ENCODE results near the gene PLCD1. TPM values are rescaled to one million over a fixed set of nuclear protein-coding genes. Genes with fewer than 3 reads are reported as not detected.
"Not testable (repeated sequence)": the region's sequence is repeated elsewhere in the genome, so short reads cannot be mapped to it uniquely, and the experiment has no call there.

PLCD1 gene
- total RNA-seq, 1 donor, result 23.2 TPM

DNA sequence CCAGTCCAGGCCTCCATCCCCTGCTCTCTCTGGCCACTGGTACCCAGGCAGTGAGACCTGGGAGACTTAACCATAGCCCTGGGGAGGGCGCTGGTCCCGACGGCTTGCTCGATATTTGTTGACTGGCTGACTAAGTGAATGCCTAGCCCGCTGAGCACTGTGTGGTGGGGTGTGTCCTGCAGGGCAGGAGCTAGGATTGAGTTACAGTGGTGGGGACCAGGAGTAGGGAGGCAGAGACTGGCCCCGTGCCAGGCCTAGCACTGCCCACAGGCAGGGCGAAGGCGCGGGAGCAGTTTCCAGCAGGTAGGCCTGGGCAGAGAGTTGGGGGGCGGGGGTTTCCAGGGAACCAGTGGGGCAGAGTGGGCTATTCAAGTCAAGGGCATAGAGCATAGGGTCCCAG is 38.9 kb downstream of the PLCD1 start, which contains the start of gene VILL:
Gene VILL, plus strand, starts transcription at position 260 of the 400 bp plus-strand sequence. CDS start 2,887 bp downstream, outside the sequence.
- H3K4me2 ChIP-seq (ENCODE audit: insufficient read depth, low read length), result no peak within 1 kb of the TSS
- H3K9me3 ChIP-seq (ENCODE audit: low read depth, low read length), result no peaks in the 10 kb centered on the region
- H3K27ac ChIP-seq (ENCODE audit: low read depth, low read length), result no peak within 1 kb of the TSS
- no peak within 1 kb of the TSS for H3K4me3 ChIP-seq (ENCODE audit: insufficient read depth, low read length)
- peak; percentile 48 for DNase-seq (ENCODE audit: insufficient read length, low spot score, missing footprints)
- H2AFZ ChIP-seq (ENCODE audit: low read length), result no peak within 1 kb of the TSS
- H3K79me2 ChIP-seq (ENCODE audit: insufficient read depth, low read length), result no peaks in the 10 kb centered on the region
- H3K27me3 ChIP-seq (ENCODE audit: insufficient read depth, low read length), result no peaks in the 10 kb centered on the region
- no peaks in the 10 kb centered on the region for H4K20me1 ChIP-seq (ENCODE audit: insufficient read depth, low read length)
- peaks cover 13% of the 10 kb centered on the region for H3K4me1 ChIP-seq (ENCODE audit: insufficient read depth, low read length)
- no peaks in the 10 kb centered on the region for H3K36me3 ChIP-seq (ENCODE audit: insufficient read depth, low read length)
- TF ChIP-seq, protein P1, sequence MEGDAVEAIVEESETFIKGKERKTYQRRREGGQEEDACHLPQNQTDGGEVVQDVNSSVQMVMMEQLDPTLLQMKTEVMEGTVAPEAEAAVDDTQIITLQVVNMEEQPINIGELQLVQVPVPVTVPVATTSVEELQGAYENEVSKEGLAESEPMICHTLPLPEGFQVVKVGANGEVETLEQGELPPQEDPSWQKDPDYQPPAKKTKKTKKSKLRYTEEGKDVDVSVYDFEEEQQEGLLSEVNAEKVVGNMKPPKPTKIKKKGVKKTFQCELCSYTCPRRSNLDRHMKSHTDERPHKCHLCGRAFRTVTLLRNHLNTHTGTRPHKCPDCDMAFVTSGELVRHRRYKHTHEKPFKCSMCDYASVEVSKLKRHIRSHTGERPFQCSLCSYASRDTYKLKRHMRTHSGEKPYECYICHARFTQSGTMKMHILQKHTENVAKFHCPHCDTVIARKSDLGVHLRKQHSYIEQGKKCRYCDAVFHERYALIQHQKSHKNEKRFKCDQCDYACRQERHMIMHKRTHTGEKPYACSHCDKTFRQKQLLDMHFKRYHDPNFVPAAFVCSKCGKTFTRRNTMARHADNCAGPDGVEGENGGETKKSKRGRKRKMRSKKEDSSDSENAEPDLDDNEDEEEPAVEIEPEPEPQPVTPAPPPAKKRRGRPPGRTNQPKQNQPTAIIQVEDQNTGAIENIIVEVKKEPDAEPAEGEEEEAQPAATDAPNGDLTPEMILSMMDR (IDR thresholded peaks at IDR 0.05; ENCODE audit: extremely low read depth, low read depth, low read length), result no peak

GRCh38 chr3:37989821-37990480 is 39.5 kb downstream of the PLCD1 start:
- Histone ChIP-seq H3K9me3 (ENCODE audit: low read depth, low read length) (no peaks in the 10 kb centered on the region), H4K20me1 (ENCODE audit: insufficient read depth, low read length) (no peaks in the 10 kb centered on the region), H3K4me3 (ENCODE audit: insufficient read depth, low read length) (no peak overlapping the region), H3K36me3 (ENCODE audit: insufficient read depth, low read length) (no peaks in the 10 kb centered on the region), H3K27ac (ENCODE audit: low read depth, low read length) (no peak overlapping the region), H3K27me3 (ENCODE audit: insufficient read depth, low read length) (no peaks in the 10 kb centered on the region), H2AFZ (ENCODE audit: low read length) (no peak overlapping the region), H3K79me2 (ENCODE audit: insufficient read depth, low read length) (no peaks in the 10 kb centered on the region), H3K4me2 (ENCODE audit: insufficient read depth, low read length) (no peak overlapping the region), H3K4me1 (ENCODE audit: insufficient read depth, low read length) (peaks cover 12% of the 10 kb centered on the region)
- peak; percentile 79 for DNase-seq (ENCODE audit: insufficient read length, low spot score, missing footprints)
- TF ChIP-seq, protein P1 (IDR thresholded peaks at IDR 0.05; ENCODE audit: extremely low read depth, low read depth, low read length), result no peak

DNA sequence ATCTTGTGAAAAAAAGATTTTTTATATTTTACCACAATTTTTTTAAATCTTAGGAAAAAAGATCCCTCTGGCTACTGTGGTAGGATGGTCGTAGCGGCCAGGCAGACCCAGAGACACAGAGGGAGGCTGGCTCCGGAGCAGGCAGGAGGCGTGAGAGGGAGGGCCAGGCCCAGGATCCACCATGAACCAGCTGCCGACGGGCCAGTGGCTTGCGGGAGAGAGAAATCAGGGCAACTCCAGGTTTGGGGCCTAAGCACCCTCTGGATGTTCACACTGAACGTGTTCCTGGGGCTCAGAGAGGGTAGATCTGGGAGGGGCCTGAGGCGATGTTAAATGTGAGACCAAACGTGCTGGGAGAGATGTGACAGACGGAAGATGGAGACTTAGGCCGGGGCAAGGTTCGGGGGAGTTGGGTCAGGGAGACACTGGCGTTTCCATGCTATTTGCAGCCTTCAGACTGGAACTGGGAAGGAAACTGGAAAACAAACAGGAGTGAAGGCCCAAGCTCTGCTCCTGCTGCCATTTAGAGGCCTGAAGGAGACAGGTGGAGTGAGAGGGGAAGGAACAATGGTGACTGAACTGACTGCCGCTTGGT is 40.4 kb downstream of the PLCD1 start:
- no peak overlapping the region for H2AFZ ChIP-seq (ENCODE audit: low read length)
- H3K9me3 ChIP-seq (ENCODE audit: low read depth, low read length), result no peaks in the 10 kb centered on the region
- H4K20me1 ChIP-seq (ENCODE audit: insufficient read depth, low read length), result no peaks in the 10 kb centered on the region
- H3K79me2 ChIP-seq (ENCODE audit: insufficient read depth, low read length), result no peaks in the 10 kb centered on the region
- H3K27me3 ChIP-seq (ENCODE audit: insufficient read depth, low read length), result no peaks in the 10 kb centered on the region
- peak; percentile 38 for DNase-seq (ENCODE audit: insufficient read length, low spot score, missing footprints)
- H3K4me1 ChIP-seq (ENCODE audit: insufficient read depth, low read length), result peaks cover 4% of the 10 kb centered on the region
- no peaks in the 10 kb centered on the region for H3K36me3 ChIP-seq (ENCODE audit: insufficient read depth, low read length)
- no peak overlapping the region for H3K27ac ChIP-seq (ENCODE audit: low read depth, low read length)
- no peak overlapping the region for H3K4me2 ChIP-seq (ENCODE audit: insufficient read depth, low read length)
- H3K4me3 ChIP-seq (ENCODE audit: insufficient read depth, low read length), result no peak overlapping the region
- TF ChIP-seq, protein P1 (IDR thresholded peaks at IDR 0.05; ENCODE audit: extremely low read depth, low read depth, low read length), result no peak

DNA sequence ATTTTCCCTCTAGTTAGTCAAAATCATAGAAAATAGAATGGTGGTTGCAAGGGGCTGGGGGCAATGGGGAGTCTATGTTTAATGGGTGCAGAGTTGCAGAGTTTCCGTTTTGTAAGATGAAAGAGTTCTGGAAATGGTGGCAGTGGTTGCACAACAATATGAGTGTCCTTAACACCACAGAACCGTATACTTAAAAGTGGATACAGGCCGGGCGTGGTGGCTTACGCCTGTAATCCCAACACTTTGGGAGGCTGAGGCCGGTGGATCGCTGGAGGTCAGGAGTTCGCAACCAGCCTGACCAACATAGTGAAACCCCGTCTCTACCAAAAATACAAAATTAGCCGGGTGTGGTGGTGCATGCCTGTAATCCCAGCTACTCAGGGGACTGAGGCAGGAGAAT is 41.1 kb downstream of the PLCD1 start:
- H3K4me2 ChIP-seq (ENCODE audit: insufficient read depth, low read length); H3K4me1 ChIP-seq (ENCODE audit: insufficient read depth, low read length); H4K20me1 ChIP-seq (ENCODE audit: insufficient read depth, low read length); H3K27ac ChIP-seq (ENCODE audit: low read depth, low read length); H3K36me3 ChIP-seq (ENCODE audit: insufficient read depth, low read length); H3K4me3 ChIP-seq (ENCODE audit: insufficient read depth, low read length); DNase-seq (ENCODE audit: insufficient read length, low spot score, missing footprints); H3K79me2 ChIP-seq (ENCODE audit: insufficient read depth, low read length); H3K27me3 ChIP-seq (ENCODE audit: insufficient read depth, low read length); H3K9me3 ChIP-seq (ENCODE audit: low read depth, low read length); H2AFZ ChIP-seq (ENCODE audit: low read length): not testable (repeated sequence)
